HCT116 (cell line): ENCODE results near the gene DLEC1.

ENCODE experiments used
- ATF3 ChIP-seq: IDR thresholded peaks from 2 replicates; pipeline ENCODE4 v1.6.1; 2012
- CEBPB ChIP-seq: IDR thresholded peaks from 2 replicates; pipeline ENCODE4 v1.6.1; 2012; ENCODE audit warnings: low read depth
- CTCF ChIP-seq, 3 experiments: fragments of 200-600 bp in 1 of 3; sonication (generic) in 1 of 3; IDR thresholded peaks in 2 of 3; conservative IDR thresholded peaks in 1 of 3; 2 replicates each; pipeline ENCODE4 v1.5.1; 2012 to 2017; ENCODE audit warnings: low read depth in 2 of 3, low read length in 2 of 3, antibody characterized with exemption in 1 of 3, borderline replicate concordance in 1 of 3, control low read depth in 1 of 3, mild to moderate bottlenecking in 1 of 3, mixed read lengths in 1 of 3, mixed run types in 1 of 3, moderate library complexity in 1 of 3; ENCODE audit not compliant: insufficient read depth in 1 of 3
- EZH2 ChIP-seq: fragments of 200-600 bp; sonication (generic); IDR thresholded peaks from 2 replicates; pipeline ENCODE4 v1.6.1; 2017; ENCODE audit warnings: antibody characterized with exemption, mixed run types
- EZH2phosphoT487 ChIP-seq: fragments of 200-600 bp; IDR thresholded peaks from 2 replicates; pipeline ENCODE4 v1.6.1; 2018; ENCODE audit warnings: antibody characterized with exemption, borderline replicate concordance
- POLR2A ChIP-seq: IDR thresholded peaks from 2 replicates; pipeline ENCODE4 v1.7.0; 2011; ENCODE audit warnings: borderline replicate concordance; ENCODE audit not compliant: insufficient read depth, insufficient read length; ENCODE audit errors: extremely low read depth
- TCF7L2 ChIP-seq: IDR thresholded peaks from 2 replicates; pipeline ENCODE4 v1.7.0; 2011; ENCODE audit warnings: borderline replicate concordance, inconsistent platforms; ENCODE audit not compliant: insufficient read depth, insufficient read length; ENCODE audit errors: extremely low read depth

GRCh38 chr3:38119821-38120692 lies 81.0 kb downstream of the DLEC1 start:
- no peak for TF ChIP-seq CTCF (IDR thresholded peaks at IDR 0.05 in 2 of 3, conservative IDR thresholded peaks at IDR 0.05 in 1 of 3; ENCODE audit: borderline replicate concordance in 1 of 3, insufficient read depth in 1 of 3, low read depth in 2 of 3, low read length in 2 of 3)
- no peak for TF ChIP-seq EZH2phosphoT487
- no peak for TF ChIP-seq EZH2
- no peak for TF ChIP-seq ATF3
- TF ChIP-seq CEBPB: no peak
- no peak for TF ChIP-seq POLR2A
- TF ChIP-seq TCF7L2: no peak
